HuH-7 (cell line): ENCODE data around the gene DMRTA1.
"Not testable (repeated sequence)": the region's sequence is repeated elsewhere in the genome, so short reads cannot be mapped to it uniquely, and the experiment has no call there.

ENCODE experiments used
- DNase-seq: peaks from one replicate; pipeline ENCODE4 v3.0.0; 2011; ENCODE audit warnings: low spot score

The DMRTA1 gene, protein sequence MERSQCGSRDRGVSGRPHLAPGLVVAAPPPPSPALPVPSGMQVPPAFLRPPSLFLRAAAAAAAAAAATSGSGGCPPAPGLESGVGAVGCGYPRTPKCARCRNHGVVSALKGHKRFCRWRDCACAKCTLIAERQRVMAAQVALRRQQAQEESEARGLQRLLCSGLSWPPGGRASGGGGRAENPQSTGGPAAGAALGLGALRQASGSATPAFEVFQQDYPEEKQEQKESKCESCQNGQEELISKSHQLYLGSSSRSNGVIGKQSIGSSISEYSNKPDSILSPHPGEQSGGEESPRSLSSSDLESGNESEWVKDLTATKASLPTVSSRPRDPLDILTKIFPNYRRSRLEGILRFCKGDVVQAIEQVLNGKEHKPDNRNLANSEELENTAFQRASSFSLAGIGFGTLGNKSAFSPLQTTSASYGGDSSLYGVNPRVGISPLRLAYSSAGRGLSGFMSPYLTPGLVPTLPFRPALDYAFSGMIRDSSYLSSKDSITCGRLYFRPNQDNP

DNA sequence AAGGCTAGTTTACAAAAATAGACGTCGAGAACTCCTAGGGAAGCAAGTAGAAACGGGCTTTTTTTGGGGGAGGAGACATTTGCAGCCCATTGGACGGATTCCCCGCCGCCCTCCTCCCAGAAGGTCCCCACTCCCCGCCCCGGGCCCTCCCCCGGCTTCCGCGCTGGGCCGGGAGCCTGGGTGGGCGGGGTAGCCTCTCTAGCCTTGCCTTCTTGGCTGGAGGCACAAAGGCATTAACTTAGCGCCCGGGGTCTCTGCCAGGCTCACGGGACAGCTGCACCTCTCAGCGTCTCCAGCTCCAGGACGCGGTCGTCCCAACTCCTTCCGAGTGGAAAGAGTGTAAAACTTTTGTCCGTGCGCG, at the start of gene DMRTA1:
TSS of gene DMRTA1 (plus strand) at position 236 of the 361 bp plus-strand sequence. CDS start 242 bp downstream, outside the sequence.
- DNase-seq, result peak; percentile 78

DNA sequence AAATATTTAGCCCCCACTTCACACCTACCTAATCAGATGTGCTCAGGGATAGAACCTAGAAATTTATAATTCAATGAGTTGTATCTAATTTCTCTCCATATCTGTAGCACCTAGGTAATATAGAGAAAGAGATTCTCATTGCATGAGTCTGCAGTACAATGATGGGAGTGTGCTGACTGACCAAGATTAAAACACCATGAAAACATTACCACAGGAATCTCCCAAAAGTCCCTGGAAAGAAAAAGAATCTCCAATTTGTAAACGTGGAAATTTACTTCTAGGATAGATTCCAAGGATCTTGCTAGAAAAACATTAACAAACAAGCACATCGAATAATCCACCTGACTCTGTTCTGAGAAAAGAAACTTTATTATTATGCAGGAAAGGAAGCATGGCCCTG, 45.0 kb upstream of the DMRTA1 start:
- DNase-seq, result no peak

DNA sequence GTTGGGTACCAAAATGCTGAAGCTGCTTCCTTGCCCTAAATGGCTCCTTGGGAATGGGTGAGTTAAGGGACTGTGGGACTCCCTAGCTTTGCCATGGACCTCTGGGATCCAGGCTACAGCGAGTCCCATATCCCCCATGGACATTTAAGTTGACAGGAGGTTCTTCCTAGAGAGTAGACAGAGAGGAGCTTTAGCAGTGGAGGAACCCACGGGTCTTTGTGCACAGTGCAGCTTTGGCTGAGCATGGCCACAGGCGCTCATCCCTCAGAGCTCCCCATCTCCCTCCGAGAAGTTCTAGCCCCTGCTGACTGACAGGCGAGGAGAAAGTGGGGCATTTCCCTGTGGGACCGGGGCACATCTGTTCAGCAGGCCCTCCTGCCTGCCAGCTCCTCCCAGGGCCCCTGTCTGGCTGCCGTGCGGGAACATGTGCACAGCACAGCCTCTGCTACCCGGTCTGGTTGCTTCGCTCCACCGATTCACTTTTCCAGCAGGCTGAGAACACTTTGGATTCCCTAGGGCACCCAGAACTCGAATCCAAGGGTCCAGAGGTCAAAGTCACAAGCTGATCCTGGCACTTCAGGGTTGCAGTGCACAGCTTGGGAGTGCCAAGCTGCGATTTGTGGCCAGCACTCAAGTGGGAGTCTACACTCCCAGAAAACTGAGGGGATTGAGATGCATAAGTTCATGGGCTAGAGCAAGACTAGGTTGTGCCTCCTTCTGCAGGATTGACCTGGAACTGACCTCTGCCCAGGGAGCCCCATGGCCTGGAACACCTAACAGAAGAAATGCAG, 40.6 kb upstream of the DMRTA1 start:
- DNase-seq, result no peak

DNA sequence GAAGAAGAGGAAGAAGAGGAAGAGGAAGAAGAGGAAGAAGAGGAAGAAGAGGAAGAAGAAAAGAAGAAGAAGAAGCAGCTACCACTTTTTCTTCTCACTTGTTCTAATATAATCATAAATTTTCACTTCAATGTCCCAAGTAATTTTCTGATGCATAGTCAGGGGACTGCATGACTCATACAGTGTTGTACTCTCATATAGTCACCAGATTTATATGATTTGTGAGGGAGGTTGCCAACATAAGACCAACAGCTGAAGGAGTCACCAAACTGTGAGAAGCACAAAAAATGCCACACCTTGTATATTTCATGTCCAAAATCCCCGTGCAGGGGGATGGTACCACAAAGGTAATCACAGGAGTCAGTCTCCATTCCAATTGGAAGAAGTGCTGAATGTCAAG, 32.7 kb upstream of the DMRTA1 start:
- no peak for DNase-seq

DNA sequence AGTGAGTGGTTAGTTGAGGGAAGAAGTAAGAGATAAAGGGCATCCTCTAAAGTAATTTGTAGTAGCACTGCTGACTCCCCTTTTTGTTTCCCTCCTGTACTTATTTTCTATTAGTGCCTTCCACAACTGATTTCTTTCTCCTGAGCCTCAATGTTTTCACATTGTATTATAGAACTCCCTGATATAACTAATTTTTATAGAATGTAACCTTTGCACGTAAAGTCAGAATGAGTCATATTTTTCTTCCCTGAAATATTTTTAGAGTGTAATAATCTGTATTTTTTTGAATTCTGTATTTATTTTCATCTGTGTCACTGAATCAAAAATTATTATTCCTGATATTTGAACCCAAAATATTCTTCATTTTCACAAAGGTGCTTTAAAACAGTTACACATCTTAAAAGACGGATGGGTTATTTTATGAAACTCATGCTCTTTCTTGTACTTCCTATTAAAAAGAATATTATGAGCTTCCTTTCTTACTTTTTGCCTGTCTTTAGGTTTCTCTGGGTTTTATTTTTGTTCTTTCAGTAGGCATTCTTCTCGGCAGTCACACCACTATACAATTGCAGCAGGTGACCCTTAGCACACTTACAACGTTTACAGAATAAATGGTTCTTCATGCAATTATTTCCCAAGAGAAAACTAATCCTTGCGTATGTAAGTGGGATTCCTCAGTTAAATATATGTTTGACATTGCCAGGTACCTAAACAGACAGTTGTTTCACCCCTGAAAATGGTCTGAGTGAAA, 30.5 kb upstream of the DMRTA1 start:
- DNase-seq, result no peak

DNA sequence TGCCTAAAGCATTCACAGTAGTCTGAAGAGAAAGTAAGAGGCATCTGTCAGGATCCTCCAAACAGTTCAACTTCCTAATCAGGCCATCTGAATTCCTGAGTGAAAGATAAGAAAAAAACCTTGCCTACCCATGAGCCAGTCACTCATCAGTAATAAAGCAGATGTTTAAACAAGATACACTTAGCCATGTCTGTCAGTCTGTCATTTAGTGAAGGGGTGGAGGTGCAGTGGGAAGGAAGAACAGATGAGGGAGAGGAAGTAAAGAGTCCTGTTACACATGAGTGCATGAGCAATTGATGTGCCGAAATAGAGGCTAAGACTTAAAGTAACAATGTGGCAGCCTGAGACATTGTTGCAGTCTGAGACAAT, 29.9 kb upstream of the DMRTA1 start:
- no peak for DNase-seq

DNA sequence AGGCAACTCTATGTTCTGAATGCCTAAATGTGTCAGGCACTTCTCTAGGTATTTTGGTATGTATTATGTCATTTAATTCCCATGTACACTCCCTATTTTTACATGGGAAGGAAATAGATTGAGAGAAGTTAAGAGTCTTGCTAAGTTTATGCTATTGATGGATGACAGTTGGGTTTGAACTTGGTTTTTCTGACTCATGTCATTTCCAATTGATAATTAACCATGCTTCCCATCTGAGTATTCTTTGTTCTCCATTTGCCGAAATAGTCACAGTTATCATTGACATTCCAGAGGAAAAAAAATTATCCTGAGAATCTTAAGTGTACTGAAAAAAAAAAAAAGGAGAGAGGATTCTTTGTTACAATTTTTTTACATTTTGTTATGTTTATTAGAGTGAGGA, 23.1 kb upstream of the DMRTA1 start:
- no peak for DNase-seq

DNA sequence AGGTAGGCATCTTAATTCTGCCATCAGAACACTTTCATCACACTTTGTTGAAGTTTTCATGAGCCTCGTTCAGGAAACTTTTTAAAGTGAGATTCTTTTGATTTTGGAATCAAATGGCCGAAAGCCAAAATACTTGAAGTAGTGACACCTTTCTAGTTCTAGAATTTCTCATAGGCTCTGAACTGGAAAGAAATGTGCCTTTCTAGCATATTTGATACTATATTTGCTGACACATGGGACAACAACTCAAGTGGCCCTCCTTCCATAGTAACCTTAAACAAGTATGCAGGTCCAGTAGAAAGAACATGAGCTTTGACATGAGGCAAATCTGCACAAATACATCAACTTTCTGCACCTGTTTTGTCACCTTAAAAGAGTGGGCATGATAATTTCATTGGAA, 22.0 kb upstream of the DMRTA1 start:
- no peak for DNase-seq

DNA sequence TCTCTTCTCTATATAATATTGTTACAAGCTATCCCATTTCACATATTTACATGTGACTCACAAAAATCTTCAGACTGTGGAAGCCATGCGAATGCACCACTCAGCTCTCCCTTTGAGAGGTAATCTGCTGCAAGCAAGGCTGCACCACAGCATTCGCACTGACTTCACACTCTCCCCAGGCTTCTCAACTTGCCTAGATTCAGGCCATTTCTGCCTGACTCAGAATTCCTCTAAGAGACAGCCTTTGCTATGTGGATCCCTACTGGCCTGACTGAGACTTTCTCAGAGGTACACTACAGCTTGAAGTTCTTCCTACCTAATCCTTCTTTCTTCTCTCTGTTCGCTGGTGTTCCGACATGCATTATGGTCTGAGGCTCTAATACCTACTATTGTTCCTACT, 21.1 kb upstream of the DMRTA1 start:
- no peak for DNase-seq

DNA sequence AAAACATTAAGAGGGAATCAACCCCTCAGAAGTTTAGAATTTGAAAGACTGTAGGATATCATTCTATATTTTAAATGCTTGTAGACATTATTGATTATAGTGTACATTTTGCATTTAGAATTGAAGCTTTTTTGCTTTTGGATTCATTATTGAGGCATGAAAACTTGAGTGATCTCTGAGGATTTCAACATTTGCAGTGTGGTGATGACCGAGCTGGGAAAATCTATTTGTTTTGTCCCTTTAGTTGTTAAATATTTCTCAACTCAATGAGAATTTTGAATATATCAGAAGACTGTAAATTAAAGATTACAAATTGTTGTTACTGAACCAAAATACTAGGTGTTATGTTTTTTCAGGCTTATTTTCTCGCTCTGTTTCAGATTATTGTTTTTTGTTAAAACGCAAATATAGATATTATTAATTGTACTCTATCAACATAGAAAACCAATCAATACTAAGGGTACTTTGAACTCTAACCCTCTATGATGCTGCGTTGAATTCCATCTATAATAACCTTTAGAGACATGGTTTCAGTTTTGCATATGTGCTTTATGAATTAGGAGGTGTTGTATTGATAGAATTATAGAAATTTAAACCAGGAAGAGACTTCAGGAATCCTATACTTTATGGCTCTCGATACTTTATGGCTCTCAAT, 19.3 kb upstream of the DMRTA1 start:
- no peak for DNase-seq

DNA sequence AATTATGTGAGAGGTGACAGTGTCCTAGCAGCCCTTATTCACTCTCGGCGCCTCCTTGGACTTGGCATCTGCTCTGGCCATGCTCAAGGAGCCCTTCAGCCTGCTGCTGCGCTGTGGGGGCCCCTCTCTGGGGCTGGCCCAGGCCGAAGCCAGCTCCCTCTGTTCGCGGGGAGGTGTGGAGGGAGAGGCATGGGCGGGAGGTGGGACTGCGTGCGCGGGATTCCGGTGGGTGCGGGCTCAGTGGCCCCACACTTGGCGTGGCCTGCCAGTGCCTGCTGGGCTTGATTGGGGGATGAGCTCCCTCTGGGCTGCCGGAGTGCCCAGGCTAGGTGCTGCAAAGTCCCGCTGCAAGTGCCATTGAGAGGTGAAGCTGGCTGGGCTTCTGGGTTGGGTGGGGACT, 12.9 kb upstream of the DMRTA1 start:
- no peak for DNase-seq

DNA sequence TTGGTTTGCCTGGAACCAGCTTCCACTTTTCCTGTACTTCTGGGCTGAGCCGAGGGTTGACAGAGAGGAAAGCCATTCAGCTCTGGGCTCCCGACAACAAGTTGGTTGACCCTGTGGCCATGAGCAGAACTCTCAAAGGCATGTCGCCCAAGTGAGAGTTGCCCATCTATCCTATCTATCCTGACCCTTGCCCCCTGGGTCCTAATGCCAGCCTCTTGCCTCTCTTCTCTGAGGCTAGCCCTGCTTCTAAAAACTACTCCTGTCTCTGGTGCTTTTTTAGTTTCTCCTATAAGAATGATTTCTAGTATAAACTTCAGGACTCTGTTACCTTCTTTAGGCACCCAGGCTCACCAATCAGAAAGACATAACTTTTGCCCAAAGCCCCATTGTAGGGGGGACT, 11.4 kb upstream of the DMRTA1 start:
- not testable (repeated sequence) for DNase-seq

DNA sequence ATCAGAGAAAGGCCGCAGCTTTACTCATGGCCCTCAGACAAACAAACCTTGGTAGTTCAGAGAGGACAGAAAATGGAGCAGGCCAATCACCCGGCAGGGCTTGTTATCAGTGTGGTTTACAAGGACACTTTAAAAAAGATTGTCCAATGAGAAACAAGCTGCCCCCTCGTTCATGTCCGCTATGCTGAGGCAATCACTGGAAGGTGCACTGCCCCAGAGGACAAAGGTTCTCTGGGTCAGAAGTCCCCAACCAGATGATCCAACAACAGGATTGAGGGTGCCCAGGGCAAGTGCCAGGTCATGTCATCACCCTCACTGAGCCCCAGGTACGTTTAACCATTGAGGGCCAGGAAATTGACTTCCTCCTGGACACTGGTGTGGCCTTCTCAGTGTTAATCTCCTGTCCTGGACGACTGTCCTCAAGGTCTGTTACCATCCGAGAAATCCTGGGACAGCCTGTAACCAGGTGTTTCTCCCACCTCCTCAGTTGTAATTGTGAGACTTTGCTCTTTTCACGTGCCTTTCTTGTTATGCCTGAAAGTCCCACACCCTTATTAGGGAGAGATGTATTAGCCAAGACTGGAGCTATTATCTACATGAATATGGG, 9.1 kb upstream of the DMRTA1 start:
- DNase-seq, result not testable (repeated sequence)

DNA sequence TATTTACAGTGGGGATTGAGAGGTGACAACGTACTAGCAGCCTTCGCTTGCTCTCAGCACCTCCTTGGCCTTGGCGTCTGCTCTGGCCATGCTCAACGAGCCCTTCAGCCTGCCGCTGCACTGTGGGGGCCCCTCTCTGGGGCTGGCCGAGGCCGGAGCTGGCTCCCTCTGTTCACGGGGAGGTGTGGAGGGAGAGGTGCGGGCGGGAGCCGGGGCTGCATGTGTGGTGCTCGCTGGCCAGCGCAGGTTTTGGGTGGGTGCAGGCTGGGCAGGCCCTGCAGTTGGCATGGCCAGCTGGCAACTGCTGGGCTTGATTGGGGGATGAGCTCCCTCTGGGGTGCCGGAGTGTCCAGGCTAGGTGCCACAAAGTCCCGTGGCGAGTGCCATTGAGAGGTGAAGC, 5.8 kb upstream of the DMRTA1 start:
- DNase-seq, result no peak

DNA sequence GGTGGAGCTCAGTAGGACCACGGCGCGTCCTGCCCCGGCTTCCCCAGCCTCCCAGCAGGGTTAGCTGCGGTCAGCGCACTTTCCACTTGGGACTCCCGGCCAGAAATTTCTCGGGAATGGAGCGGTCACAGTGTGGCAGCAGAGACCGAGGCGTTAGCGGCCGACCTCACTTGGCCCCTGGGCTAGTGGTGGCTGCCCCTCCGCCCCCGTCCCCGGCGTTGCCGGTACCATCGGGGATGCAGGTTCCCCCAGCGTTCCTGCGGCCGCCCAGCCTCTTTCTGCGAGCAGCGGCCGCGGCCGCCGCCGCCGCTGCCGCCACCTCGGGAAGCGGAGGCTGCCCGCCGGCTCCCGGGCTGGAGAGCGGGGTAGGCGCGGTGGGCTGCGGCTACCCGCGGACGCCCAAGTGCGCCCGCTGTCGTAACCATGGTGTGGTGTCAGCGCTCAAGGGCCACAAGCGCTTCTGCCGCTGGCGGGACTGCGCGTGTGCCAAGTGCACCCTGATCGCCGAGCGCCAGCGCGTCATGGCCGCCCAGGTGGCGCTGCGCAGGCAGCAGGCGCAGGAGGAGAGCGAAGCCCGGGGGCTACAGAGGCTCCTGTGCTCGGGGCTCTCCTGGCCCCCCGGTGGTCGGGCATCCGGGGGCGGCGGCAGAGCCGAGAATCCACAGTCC, 460 bp downstream of the DMRTA1 start:
- DNase-seq, result peak; percentile 63

DNA sequence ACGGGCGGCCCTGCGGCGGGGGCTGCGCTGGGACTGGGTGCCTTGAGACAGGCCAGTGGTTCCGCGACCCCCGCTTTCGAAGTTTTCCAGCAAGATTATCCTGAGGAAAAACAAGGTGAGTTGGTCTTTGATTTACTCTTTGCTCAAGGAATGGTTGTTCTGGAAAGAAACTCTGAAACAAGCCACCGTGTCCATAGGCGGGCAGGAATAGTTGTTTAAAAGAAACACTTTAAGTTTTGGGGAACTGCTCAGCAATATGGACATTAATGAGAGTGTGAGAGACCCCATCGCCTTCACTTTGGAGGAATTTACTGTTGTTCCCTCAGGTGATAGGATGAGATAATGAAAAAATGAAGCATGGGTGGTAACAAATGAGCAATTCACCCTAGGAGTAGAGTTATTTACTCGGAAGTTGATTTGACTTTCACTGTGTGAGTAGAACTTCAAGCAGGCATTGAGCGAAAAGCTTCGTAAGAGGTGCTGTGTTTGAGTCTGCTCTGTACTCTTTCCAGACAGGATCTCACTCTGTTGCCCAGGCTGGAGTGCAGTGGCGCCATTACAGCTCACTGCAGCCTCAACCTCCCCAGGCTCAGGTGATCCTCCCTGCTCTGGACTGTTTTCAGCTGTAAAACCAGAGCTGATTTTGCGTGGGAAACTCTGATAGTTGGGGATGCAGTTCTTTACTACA, 1.1 kb downstream of the DMRTA1 start:
- peak; percentile 12 for DNase-seq

DNA sequence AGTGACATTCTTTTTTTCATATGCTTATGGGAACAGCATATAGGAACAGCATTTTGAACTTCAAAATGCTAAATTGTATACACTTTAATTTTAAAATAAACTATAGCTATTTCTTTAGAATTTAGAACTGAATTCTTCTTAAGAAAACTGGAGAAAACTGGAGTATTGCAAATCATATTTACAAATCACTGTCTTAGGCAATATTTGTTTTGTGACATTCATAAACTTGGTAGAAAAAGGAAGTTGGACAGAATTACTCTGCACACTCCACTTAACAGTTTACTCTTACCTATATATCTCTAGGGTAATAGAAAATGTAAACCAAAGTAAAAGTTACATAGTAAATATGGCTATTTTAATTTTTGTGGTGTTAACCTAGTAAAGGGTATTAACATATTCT, 3.1 kb downstream of the DMRTA1 start:
- DNase-seq, result no peak

DNA sequence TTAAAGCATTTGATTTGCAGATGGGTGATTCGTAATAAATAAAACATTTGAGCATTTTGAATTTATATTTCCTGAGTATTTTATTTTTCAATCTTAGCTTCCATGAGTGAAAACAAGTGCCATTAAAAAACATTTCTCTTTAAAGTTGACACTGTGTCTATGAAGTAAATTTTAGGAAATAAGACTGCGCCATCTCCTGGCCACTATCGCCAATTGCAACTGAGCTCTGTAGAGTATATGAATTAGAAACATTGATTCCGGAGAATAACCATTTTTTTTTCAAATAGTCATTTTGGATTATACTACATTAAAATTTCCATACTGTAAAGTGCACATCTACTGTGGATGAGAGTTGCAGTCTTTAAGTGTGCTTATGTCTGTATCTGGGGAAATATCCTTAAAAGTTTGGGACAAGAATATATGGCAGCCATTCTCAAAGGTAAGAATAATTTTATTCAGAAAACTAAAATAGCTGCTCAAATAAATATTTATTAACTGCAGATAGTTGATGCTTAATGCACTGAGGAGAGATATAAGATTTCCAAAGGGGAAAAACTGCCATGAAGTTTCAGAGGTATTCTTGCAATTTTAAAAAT, 5.9 kb downstream of the DMRTA1 start:
- no peak for DNase-seq

DNA sequence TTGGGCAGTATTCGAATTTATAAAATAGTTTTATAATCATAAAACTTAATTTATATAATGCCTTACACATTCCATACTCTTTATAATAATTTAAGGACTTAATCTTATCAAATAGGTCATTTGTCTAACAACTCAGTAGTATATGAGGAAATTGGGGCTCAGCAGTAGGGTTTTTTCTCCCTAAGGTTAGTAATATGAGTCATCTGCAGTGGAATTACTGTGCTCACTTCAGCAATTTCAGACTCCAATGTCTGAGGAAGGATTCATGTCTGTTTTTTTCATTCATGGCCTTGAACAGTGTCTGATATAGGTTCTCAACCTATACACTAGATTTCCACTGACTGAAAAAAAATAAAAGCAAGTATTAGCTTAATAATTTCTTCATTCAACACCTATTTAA, 7.4 kb downstream of the DMRTA1 start:
- DNase-seq, result no peak

DNA sequence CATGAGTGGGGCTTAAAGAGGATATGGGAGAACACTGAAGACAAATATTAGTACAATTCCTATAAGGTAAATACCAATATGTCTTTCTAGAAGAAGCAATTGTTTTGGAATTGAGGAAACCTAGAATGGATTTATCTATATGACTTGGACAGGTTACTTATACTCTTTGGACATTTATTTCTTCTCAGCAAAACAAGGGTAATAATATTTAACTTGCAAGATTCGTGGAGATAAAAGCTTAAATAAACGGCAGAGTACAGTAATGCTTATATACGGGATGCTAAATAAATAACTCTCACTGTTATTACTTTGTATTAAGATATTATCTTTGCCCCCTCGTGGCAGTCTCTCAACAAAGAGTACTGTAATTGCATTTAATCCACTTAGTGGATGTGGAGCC, 8.6 kb downstream of the DMRTA1 start:
- no peak for DNase-seq
